HTR-8/SVneo (cell line): Measurements from ENCODE around the gene CCL26.

Experiments
- DNase-seq: peaks from one replicate; pipeline ENCODE4 v3.0.0; 2011; ENCODE audit warnings: low spot score, mixed read lengths; ENCODE audit not compliant: insufficient read length
- FAIRE-seq: peaks from 2 replicates; lab custom pipeline; 2011; peaks lifted over from hg19 to GRCh38; lab: Jason Lieb, UNC

Gene CCL26, protein sequence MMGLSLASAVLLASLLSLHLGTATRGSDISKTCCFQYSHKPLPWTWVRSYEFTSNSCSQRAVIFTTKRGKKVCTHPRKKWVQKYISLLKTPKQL

GRCh38 chr7:75772081-75773077 lies at the start of gene CCL26:
Gene CCL26 (minus strand): TSS chr7:75772211. CDS start chr7:75772176, 35 bp downstream.
- FAIRE-seq (no peak), DNase-seq (peak; percentile 20)

DNA sequence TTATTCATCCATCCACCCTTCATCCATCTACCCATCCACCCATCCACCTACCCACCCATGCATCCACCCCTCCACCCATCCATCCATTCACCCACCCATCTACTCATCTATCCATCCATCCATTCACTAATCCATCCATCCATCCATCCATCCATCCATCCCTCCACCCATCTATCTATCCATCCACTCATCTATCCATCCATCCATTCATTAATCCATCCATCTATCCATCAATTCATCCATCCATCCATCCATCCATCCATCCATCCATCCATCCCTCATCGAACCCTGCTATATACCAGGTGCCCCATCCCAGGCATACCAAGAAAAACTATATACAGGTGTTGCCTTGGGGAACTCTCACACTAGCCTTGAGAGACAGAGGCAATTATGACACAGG lies 48.7 kb upstream of the CCL26 start:
- FAIRE-seq, result no peak
- no peak for DNase-seq

DNA sequence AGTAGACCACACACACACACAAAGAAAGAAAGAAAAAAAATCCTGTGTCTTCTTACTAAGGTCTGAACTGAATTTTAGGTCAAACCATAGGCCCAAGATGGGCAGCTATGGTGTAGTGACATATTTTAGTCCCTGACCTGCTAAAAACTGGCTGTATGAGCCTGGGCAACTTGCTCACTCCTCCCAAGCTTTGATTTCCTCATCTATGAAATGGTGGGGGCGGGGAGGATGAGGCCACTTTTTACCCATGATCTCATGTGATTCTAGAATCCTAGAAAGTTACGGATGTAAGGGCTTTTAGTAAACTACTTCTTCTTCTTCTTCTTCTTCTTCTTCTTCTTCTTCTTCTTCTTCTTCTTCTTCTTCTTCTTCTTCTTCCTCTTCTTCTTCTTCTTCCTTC lies 47.7 kb upstream of the CCL26 start:
- no peak for FAIRE-seq
- no peak for DNase-seq

DNA sequence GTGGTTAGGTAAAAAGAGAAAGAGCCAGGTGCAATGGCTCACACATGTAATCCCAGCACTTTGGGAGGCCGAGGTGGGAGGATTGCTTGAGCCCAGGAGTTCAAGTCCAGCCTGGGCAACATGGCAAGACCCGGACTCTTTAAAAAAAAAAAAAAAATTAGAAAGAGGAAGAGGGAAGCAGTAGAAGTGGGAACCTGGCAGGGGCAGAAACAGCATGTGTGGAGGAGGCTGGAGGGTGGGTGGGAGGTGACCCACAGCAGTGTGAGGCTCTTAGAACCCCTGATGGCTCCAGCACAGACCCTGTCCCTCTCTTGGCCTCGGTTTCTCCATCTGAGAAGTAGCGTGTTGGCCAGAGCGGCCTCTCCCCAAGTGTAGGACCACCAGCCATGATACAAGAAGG lies 46.5 kb upstream of the CCL26 start:
- DNase-seq (no peak), FAIRE-seq (no peak)

DNA sequence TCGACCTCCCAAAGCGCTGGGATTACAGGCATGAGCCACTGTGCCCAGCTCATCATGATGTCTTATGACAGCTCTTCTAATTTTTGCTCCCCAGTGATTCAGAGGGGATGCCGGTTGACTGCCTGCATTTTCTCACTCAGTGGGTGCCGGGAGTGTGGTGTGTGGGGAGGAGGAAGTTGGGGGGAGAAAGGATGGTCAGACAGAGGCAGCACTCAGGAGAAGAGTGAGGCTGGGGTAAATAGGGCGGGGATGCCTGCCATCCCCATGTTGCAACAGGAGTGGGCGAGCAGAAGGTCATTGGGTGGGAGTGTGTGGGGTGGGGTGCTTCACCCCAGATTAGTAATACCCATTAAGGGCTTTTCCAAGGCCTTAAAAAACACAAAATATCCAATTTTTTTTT lies 45.1 kb upstream of the CCL26 start:
- no peak for FAIRE-seq
- no peak for DNase-seq

GRCh38 chr7:75815418-75816064 lies 43.5 kb upstream of the CCL26 start:
- no peak for FAIRE-seq
- no peak for DNase-seq

DNA sequence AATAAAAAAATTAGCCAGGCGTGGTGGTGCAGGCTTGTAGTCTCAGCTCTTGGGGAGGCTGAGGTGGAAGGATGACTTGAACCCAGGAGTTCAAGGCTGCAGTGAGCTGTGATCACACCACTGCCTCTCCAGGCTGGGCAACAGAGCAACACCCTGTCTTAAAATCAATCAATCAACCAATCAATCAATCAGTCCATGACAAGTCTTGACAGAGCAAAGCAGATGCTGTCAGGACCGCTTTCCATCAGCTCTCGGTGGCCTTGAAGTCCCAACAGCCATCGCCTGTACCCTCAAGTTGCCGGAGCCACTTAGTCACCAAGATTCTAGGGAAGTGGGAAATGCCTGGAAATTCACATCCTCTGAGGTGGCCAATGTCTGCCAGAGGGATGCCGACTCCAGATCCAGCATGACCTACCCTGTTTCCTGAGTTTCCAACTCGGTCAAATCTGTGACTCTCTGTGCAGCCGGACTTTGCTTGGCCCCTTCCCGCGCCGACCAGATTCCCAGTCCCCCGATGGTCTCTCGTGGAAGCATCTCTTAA lies 42.5 kb upstream of the CCL26 start:
- no peak for FAIRE-seq
- DNase-seq, result peak; percentile 14

DNA sequence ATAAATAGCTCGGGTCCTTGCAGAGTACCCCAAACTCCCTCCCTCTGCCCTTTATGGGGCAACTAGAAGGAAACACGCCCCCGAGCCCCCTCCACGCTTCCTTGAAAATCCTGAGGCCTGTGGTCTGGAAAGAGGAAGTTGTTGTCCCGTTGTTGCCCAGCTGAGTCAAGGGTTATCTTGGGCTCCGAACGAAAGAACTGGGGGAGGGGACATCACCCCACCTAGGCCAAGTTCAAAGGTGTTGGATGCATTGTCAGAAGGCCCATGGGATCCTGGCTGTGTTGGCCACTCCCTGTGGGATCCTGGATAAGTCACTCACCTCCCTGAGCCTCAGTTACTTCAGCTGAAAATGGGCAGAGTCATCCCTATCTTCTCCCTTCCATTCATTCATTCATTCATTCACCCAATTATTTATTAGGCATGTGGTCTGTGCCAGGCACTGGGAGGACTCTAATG lies 41.8 kb upstream of the CCL26 start, which contains the start of gene CCL24:
TSS of gene CCL24 (minus strand) at position 26 of the 456 bp plus-strand sequence. CDS start 91 bp downstream, outside the sequence.
- no peak for FAIRE-seq
- no peak for DNase-seq

DNA sequence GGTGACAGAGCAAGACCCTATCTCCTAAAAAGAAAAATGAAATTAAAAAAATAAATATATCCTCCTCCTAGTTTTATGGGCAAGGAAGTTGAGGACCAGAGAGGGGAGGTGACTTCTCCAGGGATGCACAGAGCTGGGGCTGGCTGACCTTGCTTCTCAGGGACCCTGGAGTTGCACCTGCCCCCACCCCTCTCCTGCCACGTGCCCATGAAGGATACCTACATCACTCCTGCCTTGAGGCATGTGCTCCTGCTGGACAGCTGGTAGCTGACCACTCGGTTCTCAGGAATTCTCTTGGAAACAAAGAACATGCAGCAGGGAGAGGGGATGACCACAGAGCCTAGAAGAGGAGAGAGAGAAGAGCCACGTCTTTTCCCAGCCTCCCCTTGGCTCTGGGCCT lies 41.1 kb upstream of the CCL26 start:
- FAIRE-seq, result no peak

GRCh38 chr7:75811894-75812678 lies 40.1 kb upstream of the CCL26 start:
- FAIRE-seq (no peak), DNase-seq (no peak)

More for the DNA sequence above, 41.1 kb upstream of the CCL26 start:
- DNase-seq, result no peak

DNA sequence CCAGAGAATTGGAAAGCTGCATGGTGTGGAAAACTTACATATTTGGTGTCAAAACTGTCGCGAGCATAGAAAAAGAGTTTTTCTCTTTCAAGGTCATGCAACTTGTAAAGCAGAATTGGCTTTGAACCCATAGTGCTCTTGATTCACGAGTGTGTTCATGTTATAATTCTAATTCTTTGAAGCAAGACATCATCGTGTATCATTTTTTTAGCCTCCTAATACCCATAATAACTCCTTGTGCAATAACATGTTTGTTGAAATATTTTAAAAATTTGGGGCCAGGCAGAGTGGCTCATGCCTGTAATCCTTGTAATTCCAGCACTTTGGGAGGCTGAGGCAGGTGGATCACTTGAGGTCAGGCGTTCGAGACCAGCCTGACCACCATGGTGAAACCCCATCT lies 37.4 kb upstream of the CCL26 start:
- no peak for DNase-seq
- no peak for FAIRE-seq

DNA sequence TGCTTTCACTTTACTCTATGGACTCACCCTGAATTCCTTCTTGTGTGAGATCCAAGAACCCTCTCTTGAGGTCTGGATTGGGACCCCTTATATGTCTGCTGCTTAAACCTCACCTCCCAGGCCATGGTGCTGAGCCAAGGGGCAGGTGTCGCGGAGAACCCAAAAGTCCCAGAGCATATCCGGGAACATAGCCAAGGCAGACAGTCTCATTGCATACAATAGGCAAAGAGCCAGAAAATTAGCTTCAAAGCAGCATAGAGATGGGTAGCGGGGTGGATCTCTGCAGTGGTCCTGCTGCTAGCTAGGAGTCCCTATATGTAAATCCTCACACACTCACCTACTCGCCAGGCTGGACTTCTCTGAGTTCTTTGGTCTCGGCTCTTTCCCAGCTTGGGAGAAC lies 36.1 kb upstream of the CCL26 start:
- FAIRE-seq, result no peak
- no peak for DNase-seq

DNA sequence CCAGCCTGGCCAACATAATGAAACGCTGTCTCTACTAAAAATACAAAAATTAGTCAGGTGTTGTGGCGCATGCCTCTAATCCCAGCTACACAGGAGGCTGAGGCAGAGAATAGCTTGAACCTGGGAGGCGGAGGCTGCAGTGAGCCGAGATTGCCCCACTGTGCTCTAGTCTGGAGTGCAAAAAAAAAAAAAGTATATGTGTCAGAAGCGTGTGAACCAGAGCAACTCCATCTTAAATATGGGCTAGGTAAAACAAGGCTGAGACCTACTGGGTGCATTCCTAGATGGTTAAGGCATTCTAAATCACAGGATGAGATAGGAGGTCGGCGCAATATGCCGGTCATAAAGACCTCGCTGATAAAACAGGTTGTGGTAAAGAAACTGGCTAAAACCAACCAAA lies 35.4 kb upstream of the CCL26 start:
- FAIRE-seq, result no peak

DNA sequence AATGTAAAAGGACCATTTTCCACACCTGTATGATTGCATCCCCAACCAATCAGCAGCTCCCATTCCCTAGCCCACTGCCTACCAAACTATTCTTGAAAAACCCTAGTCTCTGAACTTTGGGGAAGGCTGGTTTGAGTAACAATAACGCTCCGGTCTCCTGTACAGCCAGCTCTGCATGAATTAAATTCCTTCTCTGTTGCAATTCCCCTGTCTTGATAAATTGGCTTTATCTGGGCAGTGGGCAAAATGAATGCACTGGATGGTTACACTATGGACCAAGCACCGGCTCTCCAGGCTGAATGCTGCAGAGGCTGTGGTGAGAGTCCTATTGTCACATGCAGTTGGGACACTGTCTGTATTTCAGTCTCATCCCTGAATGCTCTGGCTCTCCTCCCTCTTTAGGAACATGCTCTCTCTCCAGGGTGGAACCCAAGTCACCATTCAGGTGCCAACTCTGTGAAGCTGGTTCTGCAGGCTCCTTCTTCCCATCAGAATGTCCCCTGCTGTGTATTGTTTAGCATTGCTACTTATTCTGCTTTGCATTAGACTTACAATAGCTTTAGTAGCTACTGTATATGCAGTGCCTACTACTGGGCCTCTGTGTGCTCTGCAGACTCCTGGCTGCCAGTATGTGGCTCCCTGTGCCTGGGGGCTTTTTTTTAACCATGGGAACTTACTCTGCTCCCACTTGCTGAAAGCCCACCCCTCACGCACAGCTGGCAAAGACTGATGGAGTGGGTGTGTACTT lies 34.7 kb upstream of the CCL26 start:
- DNase-seq (no peak), FAIRE-seq (no peak)

More for the DNA sequence above, 35.4 kb upstream of the CCL26 start:
- no peak for DNase-seq

- DNase-seq (no peak), FAIRE-seq (no peak)
These were observed 32.7 kb upstream of the CCL26 start for GRCh38 chr7:75804705-75805104.

GRCh38 chr7:75804004-75804403 lies 32.0 kb upstream of the CCL26 start:
- FAIRE-seq (no peak), DNase-seq (no peak)

GRCh38 chr7:75802552-75802821 lies 30.5 kb upstream of the CCL26 start:
- DNase-seq (no peak), FAIRE-seq (no peak)

DNA sequence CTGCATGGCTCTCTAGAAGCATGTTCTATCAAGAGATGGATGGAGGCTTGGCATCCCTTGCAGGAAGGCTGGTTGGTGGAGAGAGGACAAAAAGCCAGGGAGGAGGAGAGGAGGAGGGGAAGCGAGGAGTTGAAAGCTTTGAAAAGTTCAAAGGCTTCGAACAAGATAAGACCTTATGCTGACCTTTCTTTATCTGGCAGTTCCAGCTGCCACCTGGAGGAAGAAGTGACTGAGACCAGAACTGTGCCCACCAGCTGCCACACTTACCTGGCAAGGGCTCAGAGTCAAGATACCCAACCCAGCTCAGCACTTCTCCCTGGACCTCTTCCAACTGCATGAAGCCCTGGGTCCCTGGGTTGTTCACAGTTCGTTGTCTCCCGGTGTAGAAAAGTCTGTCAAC lies 26.8 kb upstream of the CCL26 start:
- no peak for FAIRE-seq

GRCh38 chr7:75796420-75796819 lies 24.4 kb upstream of the CCL26 start:
- FAIRE-seq (no peak), DNase-seq (no peak)

More for the DNA sequence above, 26.8 kb upstream of the CCL26 start:
- DNase-seq, result no peak
